Neutrophil (primary cell): ENCODE results near the gene SYNJ2BP.

Source experiments
- H3K27ac ChIP-seq: fragments of 200-600 bp; sonication (generic); 2 replicates; pipeline ENCODE4 v1.5.1; 2016; ENCODE audit warnings: mild to moderate bottlenecking, moderate library complexity
- H3K27me3 ChIP-seq: fragments of 200-600 bp; sonication (generic); 2 replicates; pipeline ENCODE4 v1.6.0; 2016; ENCODE audit warnings: mild to moderate bottlenecking
- H3K36me3 ChIP-seq: fragments of 200-600 bp; sonication (generic); 2 replicates; pipeline ENCODE4 v1.5.1; 2017
- H3K4me1 ChIP-seq, 2 experiments: fragments of 200-600 bp in 1 of 2; sonication (generic) in 1 of 2; 1 replicate in 1 of 2; 2 replicates in 1 of 2; pipeline versions ENCODE4 v1.5.1 to v1.6.1; 2013 to 2016; ENCODE audit warnings: low read depth in 1 of 2, low read length in 1 of 2, mild to moderate bottlenecking in 1 of 2, moderate library complexity in 1 of 2; ENCODE audit not compliant: control insufficient read depth in 1 of 2, insufficient read depth in 1 of 2
- H3K4me3 ChIP-seq, 2 experiments: fragments of 200-600 bp in 1 of 2; sonication (generic) in 1 of 2; 1 replicate in 1 of 2; 2 replicates in 1 of 2; pipeline ENCODE4 v1.5.1; 2013 to 2016; ENCODE audit warnings: low read depth in 1 of 2, low read length in 1 of 2, mild to moderate bottlenecking in 1 of 2, moderate library complexity in 1 of 2
- H3K9me3 ChIP-seq: fragments of 200-600 bp; sonication (generic); 2 replicates; pipeline ENCODE4 v1.5.1; 2016
- TF ChIP-seq, protein P1 (sequence below): fragments of 200-600 bp; sonication (generic); IDR thresholded peaks from 2 replicates; pipeline ENCODE4 v1.5.1; 2016; ENCODE audit warnings: antibody characterized with exemption

Gene SYNJ2BP

DNA sequence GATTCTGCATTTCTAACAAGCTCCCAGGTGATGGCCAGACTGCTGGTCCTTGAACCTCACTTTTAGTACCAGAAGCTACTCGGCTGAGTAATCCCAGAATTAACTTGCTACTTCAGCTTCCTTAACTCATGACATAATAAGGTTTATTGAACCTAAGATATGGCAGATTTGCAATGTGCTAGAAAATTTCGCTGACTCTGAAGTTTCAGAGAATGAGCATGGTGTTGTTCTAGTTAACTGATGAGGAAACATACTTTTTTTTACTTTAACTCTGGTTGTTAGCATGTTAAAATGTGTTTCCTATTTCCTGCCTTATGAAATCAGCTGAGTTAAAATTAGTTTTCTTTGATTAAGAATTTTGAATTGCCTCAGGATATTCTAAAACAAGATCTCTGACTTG lies 34.4 kb downstream of the SYNJ2BP start:
- Histone ChIP-seq H3K4me3 (no peak overlapping the region), H3K27me3 (no peaks in the 10 kb centered on the region), H3K27ac (no peak overlapping the region), H3K4me1 (no peaks in the 10 kb centered on the region), H3K9me3 (no peaks in the 10 kb centered on the region), H3K36me3 (no peaks in the 10 kb centered on the region)
- TF ChIP-seq, protein P1, sequence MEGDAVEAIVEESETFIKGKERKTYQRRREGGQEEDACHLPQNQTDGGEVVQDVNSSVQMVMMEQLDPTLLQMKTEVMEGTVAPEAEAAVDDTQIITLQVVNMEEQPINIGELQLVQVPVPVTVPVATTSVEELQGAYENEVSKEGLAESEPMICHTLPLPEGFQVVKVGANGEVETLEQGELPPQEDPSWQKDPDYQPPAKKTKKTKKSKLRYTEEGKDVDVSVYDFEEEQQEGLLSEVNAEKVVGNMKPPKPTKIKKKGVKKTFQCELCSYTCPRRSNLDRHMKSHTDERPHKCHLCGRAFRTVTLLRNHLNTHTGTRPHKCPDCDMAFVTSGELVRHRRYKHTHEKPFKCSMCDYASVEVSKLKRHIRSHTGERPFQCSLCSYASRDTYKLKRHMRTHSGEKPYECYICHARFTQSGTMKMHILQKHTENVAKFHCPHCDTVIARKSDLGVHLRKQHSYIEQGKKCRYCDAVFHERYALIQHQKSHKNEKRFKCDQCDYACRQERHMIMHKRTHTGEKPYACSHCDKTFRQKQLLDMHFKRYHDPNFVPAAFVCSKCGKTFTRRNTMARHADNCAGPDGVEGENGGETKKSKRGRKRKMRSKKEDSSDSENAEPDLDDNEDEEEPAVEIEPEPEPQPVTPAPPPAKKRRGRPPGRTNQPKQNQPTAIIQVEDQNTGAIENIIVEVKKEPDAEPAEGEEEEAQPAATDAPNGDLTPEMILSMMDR, result no peak

DNA sequence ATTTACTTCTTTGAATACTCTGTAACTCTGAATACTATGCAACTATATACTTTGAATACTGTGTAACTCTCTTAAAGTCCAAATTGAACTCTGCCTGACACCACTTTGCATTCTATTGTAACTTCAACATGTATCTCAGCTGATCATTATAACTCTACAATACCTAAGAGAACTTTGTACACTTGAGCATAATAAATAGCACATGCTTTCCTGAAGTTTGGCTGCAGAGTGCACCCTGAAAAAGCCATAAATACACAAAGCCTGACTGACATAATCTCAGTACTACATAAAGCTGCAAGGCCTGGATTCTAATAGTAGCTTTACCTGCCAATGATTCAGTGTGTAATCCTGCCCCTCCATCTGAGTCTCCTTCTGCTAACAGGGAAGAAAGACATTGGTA lies 36.1 kb downstream of the SYNJ2BP start:
- Histone ChIP-seq H3K27me3 (no peaks in the 10 kb centered on the region), H3K36me3 (no peaks in the 10 kb centered on the region), H3K4me1 (no peaks in the 10 kb centered on the region), H3K27ac (no peak overlapping the region), H3K4me3 (no peak overlapping the region), H3K9me3 (no peaks in the 10 kb centered on the region)
- TF ChIP-seq, protein P1, result no peak

DNA sequence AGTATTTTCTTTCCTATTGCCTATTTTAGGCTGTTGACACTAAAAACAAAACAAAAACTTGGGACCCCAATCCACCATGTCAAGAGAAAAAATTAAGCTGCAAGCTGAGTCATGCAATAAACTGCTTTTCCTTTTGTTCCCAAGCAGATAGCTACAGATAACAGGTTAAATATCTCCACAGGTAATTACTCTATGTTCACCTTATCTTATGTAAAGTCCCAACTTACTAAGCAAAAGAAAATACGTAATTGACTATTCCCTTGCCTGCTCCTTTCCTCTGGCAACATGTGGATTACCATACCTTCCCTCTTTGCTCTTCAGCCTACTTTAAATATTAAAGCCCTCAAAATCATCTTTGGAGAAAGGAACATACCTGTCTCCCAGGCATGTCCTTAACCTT lies 38.2 kb downstream of the SYNJ2BP start:
- Histone ChIP-seq H3K4me3 (no peak overlapping the region), H3K9me3 (no peaks in the 10 kb centered on the region), H3K27ac (no peak overlapping the region), H3K27me3 (no peaks in the 10 kb centered on the region), H3K36me3 (no peaks in the 10 kb centered on the region), H3K4me1 (no peaks in the 10 kb centered on the region)
- TF ChIP-seq, protein P1, result no peak
